GM12874 (cell line): ENCODE results near the gene TRIO.

Experiments
- TF ChIP-seq, protein P1 (sequence below): IDR thresholded peaks from 2 replicates; pipeline ENCODE4 v1.5.1; 2011; ENCODE audit warnings: low read depth, mild to moderate bottlenecking, control low read depth, low read length, moderate library complexity; ENCODE audit not compliant: insufficient read depth

TRIO gene

DNA sequence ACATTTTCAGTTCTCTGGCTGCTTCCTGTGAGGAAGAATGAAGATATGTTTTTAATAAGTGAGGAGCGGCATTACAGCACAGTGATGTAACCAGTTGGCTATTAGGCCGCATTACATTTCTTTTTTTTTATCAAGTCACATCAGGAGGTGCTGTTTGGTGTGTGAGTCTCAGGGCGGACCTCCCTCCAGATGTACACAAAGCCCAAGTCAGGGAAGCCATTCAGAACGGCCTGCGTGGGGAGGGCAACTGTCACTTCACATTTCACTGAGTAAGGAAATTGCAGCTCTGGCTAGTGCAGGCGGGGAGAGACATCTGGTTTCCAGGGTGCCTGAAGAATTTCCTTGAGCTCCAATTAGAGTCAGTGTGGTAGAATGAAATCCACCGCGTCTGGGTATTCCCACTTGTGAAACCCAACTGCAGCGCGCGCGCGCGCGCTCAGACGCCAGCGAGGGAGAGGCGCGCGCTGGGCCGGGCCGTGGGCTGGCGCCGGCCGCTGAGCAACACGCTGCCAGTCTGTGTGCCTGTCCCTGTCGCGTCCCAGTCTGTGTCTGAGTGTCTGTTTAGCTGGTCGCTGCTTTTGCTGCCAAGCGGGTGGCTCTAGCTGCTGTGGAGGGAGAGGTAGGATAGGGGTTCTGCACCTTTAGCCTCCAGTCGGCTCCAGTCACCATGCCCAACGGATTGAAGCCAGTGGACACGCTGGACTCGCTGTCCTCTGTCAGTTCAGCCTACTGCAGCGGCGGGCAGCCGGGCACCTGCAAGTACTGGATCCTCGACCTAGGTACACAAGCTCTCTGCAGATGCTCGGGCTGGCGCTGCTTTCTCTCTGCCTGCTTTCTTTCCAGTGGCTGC lies 297.7 kb downstream of the TRIO start:
- TF ChIP-seq, protein P1, sequence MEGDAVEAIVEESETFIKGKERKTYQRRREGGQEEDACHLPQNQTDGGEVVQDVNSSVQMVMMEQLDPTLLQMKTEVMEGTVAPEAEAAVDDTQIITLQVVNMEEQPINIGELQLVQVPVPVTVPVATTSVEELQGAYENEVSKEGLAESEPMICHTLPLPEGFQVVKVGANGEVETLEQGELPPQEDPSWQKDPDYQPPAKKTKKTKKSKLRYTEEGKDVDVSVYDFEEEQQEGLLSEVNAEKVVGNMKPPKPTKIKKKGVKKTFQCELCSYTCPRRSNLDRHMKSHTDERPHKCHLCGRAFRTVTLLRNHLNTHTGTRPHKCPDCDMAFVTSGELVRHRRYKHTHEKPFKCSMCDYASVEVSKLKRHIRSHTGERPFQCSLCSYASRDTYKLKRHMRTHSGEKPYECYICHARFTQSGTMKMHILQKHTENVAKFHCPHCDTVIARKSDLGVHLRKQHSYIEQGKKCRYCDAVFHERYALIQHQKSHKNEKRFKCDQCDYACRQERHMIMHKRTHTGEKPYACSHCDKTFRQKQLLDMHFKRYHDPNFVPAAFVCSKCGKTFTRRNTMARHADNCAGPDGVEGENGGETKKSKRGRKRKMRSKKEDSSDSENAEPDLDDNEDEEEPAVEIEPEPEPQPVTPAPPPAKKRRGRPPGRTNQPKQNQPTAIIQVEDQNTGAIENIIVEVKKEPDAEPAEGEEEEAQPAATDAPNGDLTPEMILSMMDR: no peak

DNA sequence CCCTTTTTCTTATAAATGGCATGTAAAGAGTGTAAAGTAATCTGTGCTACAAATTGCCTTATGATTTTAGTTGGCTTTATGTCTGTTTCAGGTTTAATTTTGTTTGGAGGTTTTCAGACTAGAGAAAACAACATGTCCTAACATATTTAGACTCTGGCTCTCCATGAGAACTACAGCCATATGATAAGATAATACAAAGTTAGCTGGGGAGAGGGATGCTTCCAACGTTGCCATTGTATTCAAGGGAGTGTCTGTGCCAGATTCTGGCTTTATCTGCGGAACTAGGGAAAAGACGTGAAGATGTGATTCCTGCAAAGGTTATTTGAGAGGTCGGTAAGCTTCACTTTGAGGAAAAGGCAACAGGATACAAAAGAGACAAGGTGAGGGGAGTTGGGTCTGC lies 298.5 kb downstream of the TRIO start:
- TF ChIP-seq, protein P1: no peak

DNA sequence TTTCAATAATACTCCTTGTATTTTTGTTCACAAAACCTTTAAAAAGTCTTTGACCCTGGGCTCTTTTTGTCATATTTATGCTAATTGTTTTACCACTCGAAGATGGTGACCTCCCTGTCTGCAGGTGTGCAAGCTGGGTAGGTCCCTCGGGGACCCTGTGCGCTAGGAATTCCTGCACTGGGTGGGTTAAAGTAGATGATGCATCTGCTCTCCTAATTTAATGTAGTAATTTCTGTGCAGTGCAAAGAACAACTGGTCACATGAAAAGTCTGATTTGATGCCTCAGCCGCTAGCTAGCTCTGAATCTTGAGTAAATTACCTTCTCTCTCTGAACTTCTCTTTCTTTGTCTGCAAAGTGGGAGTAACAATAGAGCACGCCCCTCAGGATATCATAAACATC lies 299.4 kb downstream of the TRIO start:
- TF ChIP-seq, protein P1: no peak

DNA sequence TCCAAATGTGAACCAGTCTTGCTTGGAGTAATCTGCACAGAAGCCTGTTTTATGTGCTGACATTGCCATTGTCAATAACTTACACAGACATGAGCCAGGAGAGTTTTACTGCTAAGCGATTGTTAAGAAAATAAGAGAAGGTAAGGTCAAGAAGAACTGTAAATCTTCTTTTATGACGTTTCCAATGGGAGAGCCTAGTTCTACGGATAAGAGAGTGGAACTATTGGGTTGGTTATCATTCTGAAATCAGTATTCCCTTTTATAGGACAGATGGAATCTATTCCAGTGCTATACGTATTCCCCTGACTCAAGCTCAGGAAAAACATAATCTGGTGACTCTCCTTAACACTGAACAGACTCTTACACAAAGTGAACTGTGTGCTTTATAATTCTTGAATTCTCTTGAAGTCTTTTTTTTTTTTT lies 300.5 kb downstream of the TRIO start:
- TF ChIP-seq, protein P1: no peak

DNA sequence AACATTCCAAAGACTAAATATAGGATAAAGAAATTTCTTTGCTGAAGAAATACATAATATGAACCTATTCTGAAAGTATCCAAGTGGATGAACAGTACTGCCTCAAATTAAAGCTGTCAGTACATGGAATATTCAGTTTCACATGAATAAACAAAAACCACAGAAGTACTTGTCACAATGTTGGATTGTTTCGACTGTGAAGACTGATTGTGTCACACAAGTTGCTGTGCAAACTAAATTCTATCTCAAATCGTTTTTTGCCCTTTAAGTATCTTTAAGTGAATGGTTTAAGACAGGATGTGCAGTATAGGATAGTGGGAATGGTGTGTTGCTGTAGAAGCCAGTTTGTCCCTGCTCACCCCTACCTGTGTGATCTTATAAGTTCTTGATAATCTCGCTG lies 301.0 kb downstream of the TRIO start:
- TF ChIP-seq, protein P1: no peak

DNA sequence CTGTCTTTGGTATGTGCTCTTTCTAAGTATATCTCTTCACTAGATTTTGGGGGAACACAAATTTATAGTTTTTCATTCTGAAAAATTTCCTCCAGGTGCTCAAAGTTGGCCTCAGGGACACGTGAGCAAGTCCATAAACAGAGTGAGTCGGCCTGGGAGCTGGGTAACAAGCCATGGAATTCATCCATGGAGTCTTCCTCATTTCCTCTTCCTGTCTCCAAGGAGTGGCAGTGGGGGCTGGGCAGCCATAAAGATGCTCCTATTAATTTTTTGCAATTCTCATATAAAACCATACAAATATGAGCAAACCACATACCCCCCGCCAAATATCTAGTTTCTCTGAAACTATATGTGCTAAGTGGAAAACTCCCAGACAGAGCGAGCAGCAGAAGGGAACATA lies 301.9 kb downstream of the TRIO start:
- TF ChIP-seq, protein P1: no peak

DNA sequence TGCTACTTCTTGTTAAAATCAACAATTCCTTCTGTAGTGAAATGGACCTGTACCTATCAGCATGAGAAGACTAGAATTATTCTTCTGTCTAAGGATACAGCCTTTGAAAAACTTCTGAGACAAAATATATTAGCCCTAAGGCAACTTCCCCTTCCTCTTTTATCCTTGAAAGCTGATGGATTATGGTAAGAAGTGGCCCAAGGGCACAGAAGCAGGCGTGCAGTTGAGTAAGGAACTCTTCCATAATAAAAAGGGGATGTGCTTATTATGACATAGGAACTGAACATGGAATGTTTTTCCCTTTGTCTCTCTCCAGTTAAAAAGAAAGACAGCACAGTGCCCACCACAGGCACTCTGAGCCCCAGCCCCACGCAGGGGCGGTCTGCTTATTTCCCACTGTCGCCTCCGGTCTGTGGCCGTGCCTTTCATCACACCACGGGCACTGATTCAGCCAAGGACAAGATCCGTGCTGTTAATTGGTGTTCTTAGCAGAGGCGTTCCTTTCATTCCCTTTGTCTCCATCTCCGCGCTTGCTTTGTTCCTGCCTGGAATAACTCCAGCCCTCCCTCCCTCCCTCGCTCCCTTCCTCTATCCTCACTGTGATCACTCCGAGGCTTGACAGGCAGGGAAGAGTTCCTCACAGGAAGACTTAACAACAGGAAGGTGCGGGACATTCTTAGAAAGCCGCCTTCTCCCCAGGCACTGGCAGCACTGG lies 302.6 kb downstream of the TRIO start:
- TF ChIP-seq, protein P1: no peak
